Stimulated activated naive CD8-positive, alpha-beta T cell treated with anti-CD3 and anti-CD28 coated beads, Interleukin-15, Interleukin-2, amounts not matched to agents 100 U/mL and 50 U/mL, for 24 hours (primary cell): ENCODE data around the gene TTC9C.
A peak's percentile ranks its signal among the peaks of the same experiment; 100 is the strongest.
"Not testable (repeated sequence)": the region's sequence is repeated elsewhere in the genome, so short reads cannot be mapped to it uniquely, and the experiment has no call there.

Experiments
- ATAC-seq: fragments of 150-1000 bp; cut with Tn5 transposase; one replicate; pipeline ENCODE4 v1.10.0; 2021
- DNase-seq: peaks from one replicate; pipeline ENCODE4 v3.0.0; 2021

TTC9C gene

DNA sequence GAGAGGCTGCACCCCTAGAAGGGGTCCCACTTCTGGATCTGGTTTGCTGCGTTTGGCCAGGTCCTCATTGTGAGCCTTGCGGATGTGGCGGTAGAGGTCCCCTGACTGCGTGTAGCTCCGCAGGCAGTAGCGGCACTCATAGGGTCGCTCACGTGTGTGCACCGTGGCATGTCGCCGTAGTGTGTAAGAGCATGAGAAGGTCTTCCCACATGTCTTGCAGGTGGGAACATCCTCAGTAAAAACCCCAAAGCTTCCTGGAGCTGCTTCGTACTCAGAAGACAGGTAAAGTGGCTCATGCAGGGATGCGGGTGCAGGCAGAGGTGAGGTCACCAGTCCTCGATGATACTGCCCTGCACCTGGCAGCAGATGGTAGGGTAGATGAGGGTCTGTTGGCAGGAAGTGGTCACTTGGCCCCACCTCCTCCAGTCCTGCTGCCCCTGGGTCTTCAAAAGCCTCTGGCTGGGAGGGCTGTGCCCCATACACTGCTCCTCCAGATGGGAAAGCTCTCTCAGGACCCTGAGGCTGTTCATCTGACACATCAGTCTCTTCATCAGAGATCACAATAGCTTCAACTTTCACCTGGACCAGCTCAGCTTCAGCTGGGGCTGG is 24.0 kb downstream of the TTC9C start:
- ATAC-seq: no peak
- DNase-seq: no peak

DNA sequence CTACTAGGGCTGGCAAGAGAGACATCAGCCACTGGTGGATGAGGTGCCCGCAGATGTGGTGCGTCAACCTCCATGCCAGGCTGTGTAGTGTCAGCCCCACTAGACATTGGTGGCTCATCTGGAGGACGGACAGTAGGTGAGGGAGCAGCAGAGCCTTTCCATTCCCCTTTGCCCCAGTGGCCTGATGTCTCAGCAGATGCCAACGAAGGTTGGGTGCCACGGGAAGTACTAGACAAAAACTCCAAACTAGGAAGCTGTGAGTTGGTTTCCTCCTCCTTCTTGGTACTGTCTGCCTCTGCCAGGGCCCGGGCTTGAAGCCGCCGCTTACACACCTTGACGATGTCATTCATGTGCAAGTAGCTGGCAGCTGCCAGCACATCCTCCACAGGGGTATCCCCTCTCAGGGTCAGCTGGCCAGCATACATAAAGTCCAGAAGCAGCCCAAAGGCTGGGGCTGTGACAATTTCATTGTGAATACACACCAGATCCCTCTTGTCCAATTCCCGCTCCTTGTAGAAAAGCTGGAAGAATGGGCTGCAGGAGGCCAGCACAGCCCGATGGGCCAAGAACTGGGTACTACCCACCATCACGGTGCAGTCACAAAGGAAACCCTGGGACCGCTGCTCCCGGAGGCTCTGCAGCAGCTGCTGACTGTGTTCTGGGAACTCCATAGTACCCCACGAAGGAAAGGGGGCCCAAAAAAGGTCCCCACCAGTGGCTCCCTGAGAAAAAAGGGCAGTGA is 24.9 kb downstream of the TTC9C start:
- ATAC-seq (no peak), DNase-seq (no peak)

DNA sequence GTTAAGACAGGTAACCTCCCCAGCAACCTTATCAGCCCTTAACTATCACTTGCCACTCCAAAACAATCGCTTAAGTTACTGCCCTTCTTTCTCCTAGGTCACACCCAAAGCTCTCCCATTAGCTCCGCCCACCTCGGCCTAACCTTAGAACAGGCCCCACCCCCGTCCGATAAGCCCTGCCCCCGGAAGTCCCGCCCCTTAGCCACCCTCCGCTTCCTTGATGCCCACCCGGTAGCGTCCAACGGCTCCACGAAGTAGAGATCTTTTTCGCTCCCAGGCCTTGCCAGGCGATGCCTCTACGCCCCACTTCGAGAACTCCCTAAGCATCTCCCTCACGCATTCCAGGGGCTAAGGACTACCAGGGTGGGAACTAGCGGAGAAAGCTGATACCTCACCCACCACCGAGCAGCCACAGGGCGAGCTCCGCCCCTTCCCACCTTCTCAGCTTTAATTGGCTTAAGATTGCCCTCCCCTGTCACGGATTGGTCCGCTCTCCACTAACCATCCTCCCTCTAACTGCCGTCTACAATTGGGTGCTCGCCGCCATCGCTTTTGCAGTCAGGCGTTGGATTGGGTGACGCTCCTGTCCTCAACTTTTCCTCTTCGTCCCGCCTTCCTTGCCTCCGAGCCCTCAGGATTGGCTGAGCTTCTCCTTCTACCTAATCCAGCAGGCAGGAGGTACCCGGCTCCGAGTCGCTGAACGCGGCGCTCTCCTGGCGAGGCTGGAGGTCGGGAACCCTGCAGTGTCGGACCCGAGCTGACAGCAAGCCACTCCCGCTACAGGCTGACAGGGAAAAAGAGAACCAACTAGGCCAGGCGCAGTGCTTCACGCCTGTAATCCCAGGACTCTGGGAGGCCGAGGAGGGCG is 25.7 kb downstream of the TTC9C start, which contains the start of gene ZBTB3:
TSS of gene ZBTB3 (minus strand) at position 425 of the 868 bp plus-strand sequence. CDS start 496 bp downstream, outside the sequence.
- peak; percentile 98 for ATAC-seq
- DNase-seq: peak; percentile 97

DNA sequence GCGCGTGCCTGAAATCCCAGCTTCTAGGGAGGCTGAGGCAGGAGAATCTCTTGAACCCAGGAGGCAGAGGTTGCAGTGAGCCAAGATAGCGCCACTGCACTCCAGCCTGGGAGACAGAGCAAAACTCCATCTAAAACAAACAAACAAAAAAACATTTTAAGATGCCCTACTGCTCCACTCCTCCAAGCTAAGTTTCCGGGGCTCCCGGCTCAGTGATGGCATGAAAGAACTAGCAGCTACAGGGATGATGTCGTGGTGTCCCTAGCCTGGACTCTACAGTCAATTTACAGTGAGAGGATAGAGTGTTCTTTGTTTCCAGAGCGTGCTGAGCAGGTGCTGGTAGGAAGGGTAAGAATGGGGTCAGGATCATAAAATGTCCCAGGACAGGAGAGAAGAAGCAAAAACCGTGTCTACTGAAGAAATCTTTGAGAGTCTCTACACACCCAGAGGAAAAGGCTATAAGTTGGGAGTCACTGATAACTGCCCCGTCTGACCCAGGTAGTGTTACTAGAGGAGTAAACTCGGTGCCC is 26.9 kb downstream of the TTC9C start:
- ATAC-seq (no peak), DNase-seq (no peak)

DNA sequence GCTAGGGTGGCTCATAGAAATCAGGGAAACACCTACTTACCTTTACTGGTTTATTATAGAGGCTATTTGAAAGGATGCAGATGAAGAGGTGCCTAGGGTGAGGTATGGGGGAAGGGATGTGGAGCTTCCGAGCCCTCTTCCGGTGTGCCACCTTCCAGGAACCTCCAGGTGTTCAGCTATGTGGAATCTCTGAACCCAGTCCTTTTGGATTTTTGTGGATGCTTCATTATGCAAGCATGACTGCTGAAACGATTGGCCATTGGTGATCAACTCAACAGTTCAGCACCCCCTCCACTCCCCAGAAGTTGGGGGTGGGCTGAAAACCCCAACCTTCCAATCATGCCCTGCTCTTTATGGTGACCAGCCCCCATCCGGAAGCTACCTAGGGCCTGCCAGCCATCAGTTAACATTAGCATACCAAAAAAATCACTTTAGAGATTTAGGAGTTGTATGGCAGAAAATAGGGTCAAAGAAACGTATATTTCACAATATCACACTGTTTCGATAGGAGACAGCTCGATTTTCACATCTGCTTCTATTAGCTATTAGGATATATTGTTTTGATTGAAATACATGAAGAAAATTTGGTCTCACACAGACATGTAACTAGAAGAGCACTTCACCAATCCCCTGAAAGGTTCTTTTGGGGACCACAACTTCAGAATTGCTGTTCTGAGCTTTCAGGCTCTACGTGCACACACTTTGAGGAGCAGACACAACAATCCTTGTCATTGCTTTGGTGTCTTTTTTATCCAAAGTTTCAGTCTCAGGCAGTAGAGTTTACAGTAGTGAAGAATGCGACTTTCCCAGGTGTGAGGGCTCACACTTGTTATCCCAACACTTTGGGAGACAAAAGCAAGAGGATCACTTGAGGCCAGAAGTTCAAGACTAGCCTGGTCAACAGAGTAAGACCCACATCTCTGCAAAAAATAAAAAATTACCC is 29.8 kb downstream of the TTC9C start:
- DNase-seq (no peak), ATAC-seq (no peak)

DNA sequence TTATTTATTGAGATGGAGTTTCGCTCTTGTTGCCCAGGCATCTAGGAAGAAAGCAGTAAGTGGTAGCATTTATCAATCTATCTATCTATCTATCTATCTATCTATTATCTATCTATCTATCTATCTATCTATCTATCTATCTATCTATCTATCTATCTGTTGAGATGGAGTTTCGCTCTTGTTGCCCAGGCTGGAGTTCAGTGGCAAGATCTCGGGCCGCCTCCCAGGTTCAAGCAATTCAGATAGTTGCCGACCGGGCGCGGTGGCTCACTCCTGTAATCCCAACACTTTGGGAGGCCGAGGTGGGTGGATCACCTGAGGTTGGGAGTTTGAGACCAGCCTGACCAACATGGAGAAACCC is 32.6 kb downstream of the TTC9C start:
- not testable (repeated sequence) for ATAC-seq, DNase-seq

DNA sequence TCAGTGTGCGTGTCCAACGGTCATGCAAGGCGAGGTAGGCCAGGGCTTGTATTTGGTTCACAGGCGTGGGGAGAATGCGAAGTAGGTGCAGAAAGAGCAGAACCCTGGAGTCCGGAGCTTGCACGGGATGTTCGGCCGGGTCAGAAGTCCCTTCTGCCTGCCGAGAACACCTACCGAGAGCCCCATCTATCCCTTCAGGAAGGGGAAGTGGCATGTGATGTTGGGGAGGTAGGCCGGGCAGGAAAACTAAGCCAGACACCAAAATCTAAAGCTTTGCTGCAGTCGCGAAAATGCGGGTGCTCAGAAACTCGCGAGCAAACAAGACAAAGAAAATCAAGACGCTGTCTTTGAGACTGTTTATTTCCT is 42.5 kb downstream of the TTC9C start:
- no peak for ATAC-seq
- DNase-seq: peak; percentile 34

DNA sequence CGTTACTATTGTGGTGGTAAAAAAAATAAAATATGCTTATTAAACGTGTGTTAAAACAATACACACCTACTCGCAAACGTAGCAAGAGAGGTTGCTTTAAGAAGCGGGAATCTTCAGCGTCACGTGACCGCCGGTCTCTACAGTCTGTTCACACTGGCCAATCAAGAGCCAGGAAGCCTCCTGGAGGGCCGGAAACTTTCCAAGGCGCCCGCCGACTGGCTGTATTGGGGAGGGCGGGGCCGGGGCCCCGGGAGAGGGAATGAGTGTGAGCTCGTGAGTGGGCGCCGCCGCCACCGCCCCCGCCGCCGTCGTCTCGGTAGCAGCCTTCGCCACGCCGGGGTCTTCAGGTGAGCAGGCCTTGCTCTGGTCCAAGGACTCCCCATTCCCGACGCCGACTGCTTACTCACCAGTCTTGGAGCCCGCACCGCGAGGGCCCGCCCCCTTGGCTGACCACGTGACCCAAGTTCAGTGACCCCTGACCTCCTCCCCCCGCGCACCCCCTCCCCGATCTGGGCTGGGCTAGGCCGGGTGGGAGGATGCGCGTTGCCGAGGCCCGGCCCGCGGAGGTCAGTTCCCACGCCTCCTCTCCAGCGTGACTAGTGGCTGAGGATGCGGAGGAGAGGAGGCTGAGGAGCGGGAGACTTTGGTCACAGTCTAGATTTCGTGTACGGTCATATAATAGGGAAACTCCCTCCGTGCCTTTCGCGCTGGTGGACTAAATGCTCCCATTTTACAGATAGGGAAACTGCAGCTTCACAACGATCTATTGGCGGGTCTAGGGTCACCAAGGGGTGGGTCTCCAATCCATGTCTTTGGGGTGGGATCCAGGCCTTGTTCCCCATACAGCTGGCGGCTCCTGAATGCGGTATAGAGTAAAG is 43.1 kb downstream of the TTC9C start, which contains the start of gene TAF6L:
TSS of gene TAF6L (plus strand) at position 253 of the 878 bp plus-strand sequence. CDS start 4,388 bp downstream, outside the sequence.
- DNase-seq: peak; percentile 96
- peak; percentile 93 for ATAC-seq

DNA sequence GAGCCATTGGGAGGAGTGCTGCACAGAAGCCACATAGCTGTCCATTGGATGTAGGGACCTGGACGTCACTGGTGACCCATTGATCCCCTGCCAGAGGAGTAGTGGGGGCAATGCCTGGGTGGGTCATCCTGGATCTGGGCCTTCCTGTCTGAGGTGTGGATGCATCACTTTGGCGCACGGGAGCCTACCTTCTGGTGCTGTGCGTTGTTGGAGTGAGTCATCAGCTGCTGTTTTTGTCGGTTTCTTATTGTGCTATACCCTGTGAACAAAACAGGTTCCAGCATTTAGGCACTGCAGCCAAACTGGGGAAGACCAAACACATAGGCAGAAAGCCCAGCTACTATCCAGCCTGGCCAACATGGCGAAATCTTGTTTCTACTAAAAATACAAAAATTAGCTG is 46.1 kb downstream of the TTC9C start:
- ATAC-seq (no peak), DNase-seq (no peak)

DNA sequence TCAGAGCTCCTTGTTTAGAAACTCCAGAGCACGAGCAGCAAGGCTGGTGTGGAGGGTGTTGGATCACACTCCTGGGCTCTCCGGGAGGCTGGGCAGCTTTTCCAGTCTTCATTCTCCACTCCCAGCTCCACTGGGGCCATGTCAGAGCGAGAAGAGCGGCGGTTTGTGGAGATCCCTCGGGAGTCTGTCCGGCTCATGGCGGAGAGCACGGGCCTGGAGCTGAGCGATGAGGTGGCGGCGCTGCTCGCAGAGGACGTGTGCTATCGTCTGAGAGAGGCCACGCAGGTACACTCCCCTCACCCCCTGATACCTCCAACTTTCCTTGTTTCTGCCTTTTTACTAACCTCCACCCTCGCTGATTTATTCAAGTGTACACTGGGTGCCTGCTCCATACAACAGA is 47.4 kb downstream of the TTC9C start:
- no peak for ATAC-seq

DNA sequence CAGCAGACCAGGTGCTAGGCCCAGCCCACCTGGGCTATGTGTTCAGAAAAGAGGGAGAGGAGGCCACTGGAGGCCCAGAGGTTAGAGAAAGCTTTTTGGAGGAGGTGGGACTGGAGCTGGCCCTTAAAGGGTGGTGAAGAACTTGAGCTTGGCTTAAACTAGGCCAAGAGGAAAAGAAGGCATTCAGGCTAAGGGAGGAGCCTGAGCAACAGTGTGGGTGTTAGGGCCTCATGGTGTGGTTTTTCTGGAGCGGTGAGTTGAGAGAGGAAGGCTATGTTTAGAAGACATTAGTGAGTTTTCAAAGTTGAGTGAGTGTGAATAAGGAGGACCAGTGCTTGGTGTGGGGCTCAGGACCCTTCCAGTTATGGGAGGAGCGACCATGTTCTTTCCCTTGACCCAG is 49.1 kb downstream of the TTC9C start:
- no peak for DNase-seq
- peak; percentile 42 for ATAC-seq

More for the DNA sequence above, 47.4 kb downstream of the TTC9C start:
- DNase-seq: no peak

DNA sequence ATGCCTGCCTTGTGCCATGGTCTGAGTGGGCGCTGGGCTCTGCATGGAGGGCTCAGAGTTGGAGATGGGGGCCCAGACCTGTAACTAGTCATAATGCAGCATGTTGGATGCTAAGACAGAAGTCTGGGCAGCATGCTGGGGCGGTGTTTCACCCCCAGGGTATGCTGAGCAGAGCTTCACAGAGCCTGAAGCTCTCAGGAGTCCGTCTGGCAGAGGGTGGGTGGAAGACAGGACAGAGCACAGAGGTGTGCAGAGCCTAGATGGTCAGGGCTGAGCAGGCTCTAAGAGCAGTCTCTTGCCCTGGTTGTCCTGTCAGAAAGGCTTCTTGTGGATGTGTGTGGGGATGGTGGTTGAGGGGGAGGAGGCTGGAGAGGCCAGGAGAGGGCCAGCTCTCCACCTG is 50.2 kb downstream of the TTC9C start:
- DNase-seq: no peak
- ATAC-seq: no peak

DNA sequence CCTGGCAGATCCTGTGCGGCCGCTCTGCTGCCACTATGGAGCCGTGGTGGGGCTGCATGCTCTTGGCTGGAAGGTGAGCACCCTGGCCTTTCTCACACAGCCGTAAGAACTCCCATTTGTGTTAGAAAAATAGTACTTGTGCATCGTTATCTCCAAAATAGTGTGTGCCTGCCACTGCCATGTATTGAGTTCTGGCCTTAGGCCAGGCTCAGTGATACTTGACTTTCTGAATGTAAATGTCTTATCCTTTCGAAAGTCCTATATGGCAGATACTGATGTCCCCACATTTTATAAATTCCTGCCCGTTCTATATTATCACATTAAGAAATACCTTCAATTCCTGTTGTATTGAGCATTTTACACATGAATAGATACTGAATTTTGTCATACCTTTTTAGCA is 54.5 kb downstream of the TTC9C start:
- ATAC-seq (no peak), DNase-seq (no peak)

DNA sequence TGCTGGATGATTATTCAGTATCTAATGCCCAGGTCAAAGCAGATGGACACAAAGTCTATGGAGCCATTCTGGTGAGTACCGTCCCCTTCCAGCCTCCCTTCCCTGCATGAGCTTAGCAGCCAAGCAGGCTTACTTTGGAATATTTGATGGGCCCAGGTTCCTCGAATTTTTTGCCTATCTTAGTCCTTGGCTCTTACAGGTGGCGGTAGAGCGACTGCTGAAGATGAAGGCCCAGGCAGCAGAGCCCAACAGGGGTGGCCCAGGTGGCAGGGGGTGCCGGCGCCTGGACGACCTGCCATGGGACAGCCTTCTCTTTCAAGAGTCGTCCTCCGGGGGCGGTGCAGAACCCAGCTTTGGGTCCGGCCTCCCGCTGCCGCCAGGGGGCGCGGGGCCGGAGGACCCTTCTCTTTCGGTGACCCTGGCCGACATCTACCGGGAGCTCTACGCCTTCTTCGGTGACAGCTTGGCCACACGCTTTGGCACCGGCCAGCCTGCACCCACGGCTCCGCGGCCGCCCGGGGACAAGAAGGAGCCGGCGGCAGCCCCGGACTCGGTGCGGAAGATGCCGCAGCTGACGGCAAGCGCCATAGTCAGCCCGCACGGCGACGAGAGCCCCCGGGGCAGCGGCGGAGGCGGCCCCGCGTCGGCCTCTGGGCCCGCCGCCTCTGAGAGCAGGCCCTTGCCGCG is 58.2 kb downstream of the TTC9C start:
- peak; percentile 72 for ATAC-seq

DNA sequence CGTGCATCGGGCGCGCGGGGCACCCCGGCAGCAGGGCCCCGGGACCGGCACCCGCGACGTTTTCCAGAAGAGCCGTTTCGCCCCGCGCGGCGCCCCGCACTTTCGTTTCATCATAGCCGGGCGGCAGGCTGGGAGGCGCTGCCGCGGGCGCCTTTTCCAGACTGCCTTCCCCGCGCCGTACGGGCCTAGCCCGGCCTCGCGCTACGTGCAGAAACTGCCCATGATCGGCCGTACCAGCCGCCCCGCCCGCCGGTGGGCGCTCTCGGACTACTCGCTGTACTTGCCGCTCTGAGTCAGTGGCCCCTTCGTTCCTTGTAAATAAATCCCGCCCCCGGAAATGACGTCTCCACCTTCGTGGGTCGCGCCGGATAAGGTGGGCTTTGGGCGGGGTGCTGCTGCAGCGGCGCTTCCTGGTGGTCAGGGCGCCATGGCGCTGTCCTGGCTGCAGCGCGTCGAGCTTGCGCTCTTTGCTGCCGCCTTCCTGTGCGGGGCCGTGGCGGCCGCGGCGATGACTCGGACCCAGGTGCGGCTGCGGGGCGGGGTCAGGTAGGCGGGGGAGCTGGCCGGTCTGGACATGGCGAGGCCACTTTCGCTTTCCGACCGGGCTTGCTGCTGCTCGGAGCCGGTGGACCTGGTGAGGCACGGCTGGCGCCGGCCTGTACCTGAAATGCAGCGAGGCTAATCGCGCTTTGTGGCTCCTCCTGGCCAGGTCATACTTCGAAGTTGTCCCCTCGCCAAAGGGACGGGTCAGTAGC is 58.9 kb downstream of the TTC9C start, which contains the start of gene TMEM179B:
TSS of gene TMEM179B (plus strand) at position 398 of the 755 bp plus-strand sequence. CDS start at position 428, 30 bp downstream.
- ATAC-seq (peak; percentile 81), DNase-seq (peak; percentile 99)

More for the DNA sequence above, 58.2 kb downstream of the TTC9C start:
- DNase-seq: peak; percentile 92
